OCI-LY7 (cell line): ENCODE measurements around the gene TPGS1. TPM values are rescaled to one million over a fixed set of nuclear protein-coding genes. Genes with fewer than 3 reads are reported as not detected.

Source experiments
- BruUV-seq: library from RNA; stranded (reverse); fragments of 400-500 nt; replicated peaks from 2 replicates; lab custom pipeline; 2021; lab: Mats Ljungman, UMichigan
- CTCF ChIA-PET: fragments of 300-600 bp; sonication (Branson Sonifier 250); formaldehyde crosslinking; loops from one replicate; lab custom pipeline; 2022; ENCODE audit warnings: antibody characterized with exemption; ENCODE audit not compliant: unreplicated experiment; lab: Charles Lee
- POLR2A ChIA-PET: fragments of 300-600 bp; sonication (Branson Sonifier 250); formaldehyde crosslinking; loops from one replicate; lab custom pipeline; 2022; ENCODE audit warnings: antibody characterized with exemption; lab: Charles Lee
- DNase-seq: peaks from one replicate; pipeline ENCODE4 v3.0.0-alpha.2; 2015; ENCODE audit warnings: low spot score
- H2AFZ ChIP-seq: fragments of 200-600 bp; sonication (generic), shearing (Covaris generic); 2 replicates; pipeline ENCODE4 v1.6.1; 2014; ENCODE audit warnings: mild to moderate bottlenecking, antibody characterized with exemption, low read length, moderate library complexity
- H3K27ac ChIP-seq: fragments of 200-600 bp; sonication (generic); 2 replicates; pipeline ENCODE4 v1.5.1; 2014; ENCODE audit warnings: mixed run types, low read depth, mild to moderate bottlenecking, moderate library complexity, low read length, inconsistent platforms; ENCODE audit not compliant: poor library complexity, severe bottlenecking
- H3K36me3 ChIP-seq: fragments of 200-600 bp; sonication (generic); 2 replicates; pipeline ENCODE4 v1.6.1; 2014; ENCODE audit warnings: mild to moderate bottlenecking, antibody characterized with exemption, low read length, moderate library complexity, mixed read lengths; ENCODE audit not compliant: insufficient read depth
- H3K4me1 ChIP-seq: fragments of 200-600 bp; sonication (generic); 2 replicates; pipeline ENCODE4 v1.5.1; 2014; ENCODE audit warnings: mild to moderate bottlenecking, low read length; ENCODE audit not compliant: insufficient read depth, poor library complexity, severe bottlenecking
- H3K4me2 ChIP-seq: fragments of 200-600 bp; sonication (generic); 2 replicates; pipeline ENCODE4 v1.6.1; 2014; ENCODE audit warnings: mild to moderate bottlenecking, low read length
- H3K4me3 ChIP-seq: fragments of 200-600 bp; sonication (generic); 2 replicates; pipeline ENCODE4 v1.5.1; 2014; ENCODE audit warnings: mild to moderate bottlenecking, low read depth, low read length; ENCODE audit not compliant: poor library complexity, severe bottlenecking
- H3K79me2 ChIP-seq: fragments of 200-600 bp; sonication (generic); 2 replicates; pipeline ENCODE4 v1.6.1; 2016; ENCODE audit warnings: low read depth, mild to moderate bottlenecking, low read length, moderate library complexity, mixed read lengths; ENCODE audit not compliant: insufficient read depth
- H3K9me2 ChIP-seq: fragments of 200-600 bp; sonication (generic); 2 replicates; pipeline ENCODE4 v1.6.1; 2016; ENCODE audit warnings: mild to moderate bottlenecking, low read length, mixed read lengths; ENCODE audit not compliant: insufficient read depth
- H3K9me3 ChIP-seq: fragments of 200-600 bp; sonication (generic); 2 replicates; pipeline ENCODE4 v1.6.1; 2014; ENCODE audit warnings: mild to moderate bottlenecking, mixed run types, low read length, mixed read lengths
- H4K20me1 ChIP-seq: fragments of 200-600 bp; sonication (generic); 2 replicates; pipeline ENCODE4 v1.6.1; 2014; ENCODE audit warnings: mild to moderate bottlenecking, antibody characterized with exemption, low read length, moderate library complexity, mixed read lengths; ENCODE audit not compliant: insufficient read depth
- EZH2phosphoT487 ChIP-seq: fragments of 200-600 bp; sonication (generic); IDR thresholded peaks from 2 replicates; pipeline ENCODE4 v1.6.1; 2018; ENCODE audit warnings: low read depth, borderline replicate concordance, mild to moderate bottlenecking, mixed run types, antibody characterized with exemption, low read length, moderate library complexity, mixed read lengths
- intact Hi-C: fragments of 100-400 bp; cut with micrococcal nuclease; formaldehyde crosslinking; loops from one replicate; pipeline ENCODE4 v1.10.0; 2022; ENCODE audit not compliant: unreplicated experiment
- total RNA-seq, 2 experiments: library from RNA; depleted of rRNA in 1 of 2; stranded (reverse); fragments of >200 nt in 1 of 2; shearing (Covaris generic) in 1 of 2; gene quantifications; 2 replicates each; pipeline ENCODE4 v1.2.3, GENCODE V29; 2014 to 2022
- TF ChIP-seq, protein P1 (sequence below): fragments of 200-600 bp; sonication (generic); conservative IDR thresholded peaks from 2 replicates; pipeline ENCODE4 v1.5.1; 2014; ENCODE audit warnings: mild to moderate bottlenecking, antibody characterized with exemption, low read length, moderate library complexity, mixed read lengths

TPGS1 gene
- total RNA-seq, 2 experiments from 2014 or later: 24.4 to 25.6 TPM

DNA sequence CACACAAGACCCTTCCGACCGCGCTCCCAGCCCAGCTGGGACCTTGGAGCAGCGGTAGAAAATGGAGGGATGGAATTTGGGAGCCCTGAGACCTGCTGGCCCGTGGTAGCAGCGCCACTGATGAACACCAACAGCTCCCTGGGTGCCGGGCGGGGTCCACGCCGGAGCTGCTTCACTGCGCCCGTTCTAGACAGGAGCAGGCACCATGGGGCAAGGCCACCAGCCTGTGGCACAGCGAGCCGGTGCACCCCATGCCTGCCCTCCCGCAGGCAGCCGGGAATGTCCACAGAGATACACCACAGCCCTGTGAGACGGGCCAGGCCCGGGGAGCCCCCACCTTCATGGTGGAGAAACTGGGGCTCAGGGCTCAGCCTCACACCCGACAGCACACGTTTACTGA lies 36.6 kb upstream of the TPGS1 start:
- Histone ChIP-seq H3K36me3 (no peaks in the 10 kb centered on the region), H2AFZ (no peak overlapping the region), H3K27ac (no peak overlapping the region), H3K4me1 (no peaks in the 10 kb centered on the region), H3K9me3 (no peaks in the 10 kb centered on the region), H4K20me1 (no peaks in the 10 kb centered on the region), H3K79me2 (no peaks in the 10 kb centered on the region), H3K9me2 (no peaks in the 10 kb centered on the region), H3K4me2 (no peak overlapping the region), H3K4me3 (no peak overlapping the region)
- POLR2A ChIA-PET: no interaction called here
- CTCF ChIA-PET: no interaction called here
- intact Hi-C loops: no loop called here
- DNase-seq: no peak
- BruUV-seq: no TSS peak
- TF ChIP-seq EZH2phosphoT487: no peak
- TF ChIP-seq, protein P1, sequence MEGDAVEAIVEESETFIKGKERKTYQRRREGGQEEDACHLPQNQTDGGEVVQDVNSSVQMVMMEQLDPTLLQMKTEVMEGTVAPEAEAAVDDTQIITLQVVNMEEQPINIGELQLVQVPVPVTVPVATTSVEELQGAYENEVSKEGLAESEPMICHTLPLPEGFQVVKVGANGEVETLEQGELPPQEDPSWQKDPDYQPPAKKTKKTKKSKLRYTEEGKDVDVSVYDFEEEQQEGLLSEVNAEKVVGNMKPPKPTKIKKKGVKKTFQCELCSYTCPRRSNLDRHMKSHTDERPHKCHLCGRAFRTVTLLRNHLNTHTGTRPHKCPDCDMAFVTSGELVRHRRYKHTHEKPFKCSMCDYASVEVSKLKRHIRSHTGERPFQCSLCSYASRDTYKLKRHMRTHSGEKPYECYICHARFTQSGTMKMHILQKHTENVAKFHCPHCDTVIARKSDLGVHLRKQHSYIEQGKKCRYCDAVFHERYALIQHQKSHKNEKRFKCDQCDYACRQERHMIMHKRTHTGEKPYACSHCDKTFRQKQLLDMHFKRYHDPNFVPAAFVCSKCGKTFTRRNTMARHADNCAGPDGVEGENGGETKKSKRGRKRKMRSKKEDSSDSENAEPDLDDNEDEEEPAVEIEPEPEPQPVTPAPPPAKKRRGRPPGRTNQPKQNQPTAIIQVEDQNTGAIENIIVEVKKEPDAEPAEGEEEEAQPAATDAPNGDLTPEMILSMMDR: no peak

DNA sequence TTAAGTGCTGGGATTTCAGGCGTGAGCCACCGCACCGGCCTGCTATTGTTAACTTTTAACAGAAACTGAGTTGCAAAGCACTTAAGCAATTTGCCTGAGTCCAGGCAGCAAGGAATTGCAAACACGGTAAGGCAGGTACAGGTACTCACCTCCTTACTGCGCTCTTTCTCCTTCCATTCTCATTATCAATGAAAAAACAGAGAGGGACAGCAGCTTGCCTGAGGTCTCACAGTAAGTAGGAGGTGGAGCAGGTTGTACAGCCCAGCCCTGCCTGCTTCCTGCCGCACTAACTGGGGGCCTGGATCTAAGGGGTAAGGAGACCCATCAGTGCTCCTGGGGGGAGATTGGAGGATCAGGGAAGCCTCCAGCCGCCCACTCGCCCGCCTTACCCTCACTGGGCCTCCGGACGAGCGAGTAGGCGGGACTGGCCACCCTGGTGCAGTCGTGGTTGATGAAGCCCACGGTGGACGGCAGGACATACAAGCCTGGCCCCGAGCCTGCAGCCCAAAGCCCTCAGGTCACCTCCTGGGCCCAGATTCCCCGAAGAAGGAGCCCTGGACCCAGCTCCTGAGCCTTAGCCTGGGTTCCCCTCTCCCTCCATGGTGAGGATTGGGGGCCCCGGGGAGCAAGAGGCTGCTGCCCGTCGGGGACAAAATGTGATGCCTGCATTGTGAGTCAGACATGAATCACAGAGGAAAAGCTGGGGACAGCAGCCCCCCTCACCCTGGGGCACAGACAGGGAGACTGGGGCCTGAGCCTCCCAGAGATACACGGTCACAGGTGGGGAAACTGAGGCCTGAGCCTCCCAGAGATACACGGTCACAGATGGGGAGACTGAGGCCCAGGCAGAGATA lies 35.1 kb upstream of the TPGS1 start:
- Histone ChIP-seq H3K4me1 (no peaks in the 10 kb centered on the region), H3K36me3 (no peaks in the 10 kb centered on the region), H2AFZ (no peak overlapping the region), H3K79me2 (no peaks in the 10 kb centered on the region), H3K4me2 (no peak overlapping the region), H3K9me2 (no peaks in the 10 kb centered on the region), H3K27ac (no peak overlapping the region), H3K4me3 (no peak overlapping the region), H3K9me3 (no peaks in the 10 kb centered on the region), H4K20me1 (no peaks in the 10 kb centered on the region)
- TF ChIP-seq EZH2phosphoT487: no peak
- TF ChIP-seq, protein P1: no peak
- intact Hi-C loops: no loop called here
- ChIA-PET CTCF (no interaction called here), POLR2A (no interaction called here)
- no peak for DNase-seq
- no TSS peak for BruUV-seq
